PC-9 (cell line): ENCODE results near the gene ABI3BP. TPM values are rescaled to one million over a fixed set of nuclear protein-coding genes. Genes with fewer than 3 reads are reported as not detected.

ENCODE experiments used
- BruUV-seq: library from RNA; stranded (reverse); fragments of 400-500 nt; replicated peaks from 2 replicates; lab custom pipeline; 2021; lab: Mats Ljungman, UMichigan
- CTCF ChIA-PET: fragments of 300-600 bp; sonication (Branson Sonifier 250); formaldehyde crosslinking; loops from one replicate; lab custom pipeline; 2022; ENCODE audit warnings: antibody characterized with exemption; lab: Charles Lee
- POLR2A ChIA-PET: fragments of 300-600 bp; sonication (Branson Sonifier 250); formaldehyde crosslinking; loops from one replicate; lab custom pipeline; 2022; ENCODE audit warnings: antibody characterized with exemption; ENCODE audit not compliant: unreplicated experiment; lab: Charles Lee
- DNase-seq, 2 experiments: peaks; one replicate each; pipeline versions ENCODE4 v3.0.0 to v3.0.0-alpha.2; 2015 to 2022; ENCODE audit warnings: mixed read lengths in 1 of 2
- H2AFZ ChIP-seq: fragments of 200-600 bp; sonication (generic); 2 replicates; pipeline ENCODE4 v1.8.1; 2017; ENCODE audit warnings: antibody characterized with exemption
- H3F3A ChIP-seq: fragments of 200-600 bp; sonication (generic); 2 replicates; pipeline ENCODE4 v1.8.1; 2017; ENCODE audit warnings: antibody characterized with exemption, mild to moderate bottlenecking, low read depth; ENCODE audit not compliant: insufficient read depth
- H3K27ac ChIP-seq: fragments of 200-600 bp; sonication (generic); 2 replicates; pipeline ENCODE4 v1.6.1; 2016; ENCODE audit warnings: mixed run types
- H3K27me3 ChIP-seq: fragments of 200-600 bp; sonication (generic); 2 replicates; pipeline ENCODE4 v1.6.1; 2016; ENCODE audit warnings: low read depth, mixed run types; ENCODE audit not compliant: insufficient read depth
- H3K36me3 ChIP-seq: fragments of 200-600 bp; sonication (generic); 2 replicates; pipeline ENCODE4 v1.6.1; 2016; ENCODE audit warnings: low read depth, mixed run types
- H3K4me1 ChIP-seq: fragments of 200-600 bp; sonication (generic); replicated peaks from 2 replicates; pipeline ENCODE4 v1.6.1; 2016; ENCODE audit warnings: mixed run types; ENCODE audit not compliant: insufficient read depth
- H3K4me2 ChIP-seq: fragments of 200-600 bp; sonication (generic); 2 replicates; pipeline ENCODE4 v1.6.1; 2017; ENCODE audit warnings: mixed run types
- H3K4me3 ChIP-seq: fragments of 200-600 bp; sonication (generic); 2 replicates; pipeline ENCODE4 v1.6.1; 2016; ENCODE audit warnings: mixed run types
- H3K79me2 ChIP-seq: fragments of 200-600 bp; sonication (generic); 2 replicates; pipeline ENCODE4 v1.6.1; 2017; ENCODE audit warnings: low read depth, mixed run types
- H3K9me2 ChIP-seq: fragments of 200-600 bp; sonication (generic); 2 replicates; pipeline ENCODE4 v1.8.1; 2017; ENCODE audit warnings: mild to moderate bottlenecking; ENCODE audit not compliant: insufficient read depth
- H3K9me3 ChIP-seq: fragments of 200-600 bp; sonication (generic); 2 replicates; pipeline ENCODE4 v1.8.1; 2016; ENCODE audit warnings: low read depth; ENCODE audit not compliant: insufficient read depth
- H4K20me1 ChIP-seq: fragments of 200-600 bp; sonication (generic); 2 replicates; pipeline ENCODE4 v1.8.1; 2017; ENCODE audit not compliant: insufficient read depth
- CTCF ChIP-seq: fragments of 200-600 bp; sonication (generic); conservative IDR thresholded peaks from 2 replicates; pipeline ENCODE4 v1.6.1; 2017; ENCODE audit warnings: mixed run types, antibody characterized with exemption, mild to moderate bottlenecking, moderate library complexity
- EZH2 ChIP-seq: fragments of 200-600 bp; sonication (generic); IDR thresholded peaks from 2 replicates; pipeline ENCODE4 v1.8.0; 2017; ENCODE audit warnings: antibody characterized with exemption, low read depth
- intact Hi-C: fragments of 100-400 bp; cut with micrococcal nuclease; formaldehyde crosslinking; loops from one replicate; pipeline ENCODE4 v1.10.0; 2022; ENCODE audit not compliant: unreplicated experiment
- total RNA-seq: library from RNA; stranded (reverse); gene quantifications from 2 replicates; pipeline ENCODE4 v1.2.3, GENCODE V29; 2021

The ABI3BP gene
- total RNA-seq, 1 experiment from 2014 or later = 4.2 TPM

- H3K27me3 ChIP-seq = no peaks in the 10 kb centered on the region
- no peaks in the 10 kb centered on the region for H3F3A ChIP-seq
- POLR2A ChIA-PET = interaction anchor here (0.6 kb wide), 1 partner anchor 843 kb away, joined by 3 read pairs; no protein-coding TSS in a partner anchor
- H3K4me1 ChIP-seq = no peaks in the 10 kb centered on the region
- CTCF ChIA-PET = interaction anchor here (0.6 kb wide), 1 partner anchor 639 kb away, joined by 3 read pairs; no protein-coding TSS in a partner anchor
- intact Hi-C loops = no loop called here
- H3K4me3 ChIP-seq = no peak overlapping the region
- BruUV-seq = no TSS peak
- no peak for DNase-seq
- no peaks in the 10 kb centered on the region for H3K9me2 ChIP-seq
- no peak overlapping the region for H3K27ac ChIP-seq
- no peaks in the 10 kb centered on the region for H3K79me2 ChIP-seq
- no peaks in the 10 kb centered on the region for H3K9me3 ChIP-seq
- no peaks in the 10 kb centered on the region for H3K36me3 ChIP-seq
- no peak overlapping the region for H3K4me2 ChIP-seq
- TF ChIP-seq CTCF (no peak), EZH2 (no peak)
- no peak overlapping the region for H2AFZ ChIP-seq
- H4K20me1 ChIP-seq = no peaks in the 10 kb centered on the region
Observed at GRCh38 chr3:100971798-100972197, 21.4 kb downstream of the ABI3BP start.

GRCh38 chr3:100970477-100970990, 22.7 kb downstream of the ABI3BP start:
- Histone ChIP-seq H3K9me3 (no peaks in the 10 kb centered on the region), H2AFZ (no peak overlapping the region), H4K20me1 (no peaks in the 10 kb centered on the region), H3K9me2 (no peaks in the 10 kb centered on the region), H3K4me2 (no peak overlapping the region), H3K27me3 (no peaks in the 10 kb centered on the region), H3K27ac (no peak overlapping the region), H3F3A (no peaks in the 10 kb centered on the region), H3K36me3 (no peaks in the 10 kb centered on the region), H3K4me3 (no peak overlapping the region), H3K4me1 (no peaks in the 10 kb centered on the region), H3K79me2 (no peaks in the 10 kb centered on the region)
- TF ChIP-seq EZH2 = no peak
- TF ChIP-seq CTCF = no peak
- no peak for DNase-seq
- intact Hi-C loops = no loop called here
- POLR2A ChIA-PET = no interaction called here
- BruUV-seq = no TSS peak
- CTCF ChIA-PET = interaction anchor here (0.6 kb wide), 1 partner anchor 279 kb away, joined by 4 read pairs; no protein-coding TSS in a partner anchor

GRCh38 chr3:100968932-100969906, 24.0 kb downstream of the ABI3BP start:
- H3K27me3 ChIP-seq = no peaks in the 10 kb centered on the region
- H3K36me3 ChIP-seq = no peaks in the 10 kb centered on the region
- H3K9me3 ChIP-seq = no peaks in the 10 kb centered on the region
- no peak for TF ChIP-seq CTCF
- no peak for TF ChIP-seq EZH2
- no TSS peak for BruUV-seq
- no peak overlapping the region for H3K27ac ChIP-seq
- H3K9me2 ChIP-seq = no peaks in the 10 kb centered on the region
- H3K4me2 ChIP-seq = no peak overlapping the region
- no peak overlapping the region for H3K4me3 ChIP-seq
- ChIA-PET POLR2A (no interaction called here), CTCF (no interaction called here)
- H4K20me1 ChIP-seq = no peaks in the 10 kb centered on the region
- no peak overlapping the region for H2AFZ ChIP-seq
- no peaks in the 10 kb centered on the region for H3K4me1 ChIP-seq
- no peaks in the 10 kb centered on the region for H3K79me2 ChIP-seq
- no peaks in the 10 kb centered on the region for H3F3A ChIP-seq
- no peak for DNase-seq
- intact Hi-C loops = no loop called here
